Lower leg skin (tissue), 3 donors: ENCODE data around the gene CTNND1.

Source experiments
- POLR2A ChIP-seq, 2 donors: fragments of 450-650 bp; IDR thresholded peaks; one replicate each; pipeline ENCODE4 v1.6.1; 2016 to 2017; ENCODE audit warnings: antibody characterized with exemption in 2 of 2, mild to moderate bottlenecking in 1 of 2, moderate library complexity in 1 of 2
- TF ChIP-seq, protein P1 (sequence below), 3 donors: fragments of 450-650 bp; IDR thresholded peaks; one replicate each; pipeline ENCODE4 v1.5.1; 2016; ENCODE audit warnings: antibody characterized with exemption in 3 of 3, mild to moderate bottlenecking in 3 of 3, moderate library complexity in 2 of 3

DNA sequence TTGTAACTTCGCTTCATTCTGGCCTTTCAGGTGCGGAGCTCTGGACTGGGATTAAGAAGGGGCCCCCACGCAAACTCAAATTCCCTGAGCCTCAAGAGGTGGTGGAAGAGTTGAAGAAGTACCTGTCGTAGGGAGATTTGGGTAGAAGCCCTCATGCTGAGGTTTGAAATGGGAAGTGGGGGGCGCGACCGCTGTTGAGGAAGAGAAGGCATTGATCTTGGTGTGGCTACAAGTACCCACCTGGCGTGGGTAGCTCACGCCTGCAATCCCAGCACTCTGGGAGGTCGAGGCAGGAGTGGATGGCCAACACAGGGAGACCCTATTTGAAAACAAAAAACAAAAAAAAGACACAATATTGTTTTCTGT, 19.5 kb upstream of the CTNND1 start:
- TF ChIP-seq POLR2A (IDR thresholded peaks at IDR 0.05) = no peak
- TF ChIP-seq, protein P1, sequence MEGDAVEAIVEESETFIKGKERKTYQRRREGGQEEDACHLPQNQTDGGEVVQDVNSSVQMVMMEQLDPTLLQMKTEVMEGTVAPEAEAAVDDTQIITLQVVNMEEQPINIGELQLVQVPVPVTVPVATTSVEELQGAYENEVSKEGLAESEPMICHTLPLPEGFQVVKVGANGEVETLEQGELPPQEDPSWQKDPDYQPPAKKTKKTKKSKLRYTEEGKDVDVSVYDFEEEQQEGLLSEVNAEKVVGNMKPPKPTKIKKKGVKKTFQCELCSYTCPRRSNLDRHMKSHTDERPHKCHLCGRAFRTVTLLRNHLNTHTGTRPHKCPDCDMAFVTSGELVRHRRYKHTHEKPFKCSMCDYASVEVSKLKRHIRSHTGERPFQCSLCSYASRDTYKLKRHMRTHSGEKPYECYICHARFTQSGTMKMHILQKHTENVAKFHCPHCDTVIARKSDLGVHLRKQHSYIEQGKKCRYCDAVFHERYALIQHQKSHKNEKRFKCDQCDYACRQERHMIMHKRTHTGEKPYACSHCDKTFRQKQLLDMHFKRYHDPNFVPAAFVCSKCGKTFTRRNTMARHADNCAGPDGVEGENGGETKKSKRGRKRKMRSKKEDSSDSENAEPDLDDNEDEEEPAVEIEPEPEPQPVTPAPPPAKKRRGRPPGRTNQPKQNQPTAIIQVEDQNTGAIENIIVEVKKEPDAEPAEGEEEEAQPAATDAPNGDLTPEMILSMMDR (IDR thresholded peaks at IDR 0.05) = no peak
